ENCODE measurements around the gene RAG2. TPM values are rescaled to one million over a fixed set of nuclear protein-coding genes. Genes with fewer than 3 reads are reported as not detected.
"Not testable (repeated sequence)": the region's sequence is repeated elsewhere in the genome, so short reads cannot be mapped to it uniquely, and the experiment has no call there.

RAG2 gene
- total and polyA plus RNA-seq, 4 donors = not detected

GRCh38 chr11:36567694-36568093 lies 30.3 kb downstream of the RAG2 start, which contains the start of gene RAG1:
RAG1 (plus strand) TSS chr11:36568007; CDS start chr11:36573305, 5,298 bp downstream.
- ATAC-seq (ENCODE audit: low FRiP score) (no peak), DNase-seq (no peak)
- intact Hi-C loops (cut with DNase I) = loop anchor here in 1 of 2 donors (2.0 to 10.0 kb wide), 2 partner anchors 105 to 177 kb away; no protein-coding TSS in a partner anchor
- Histone ChIP-seq H3K27ac (ENCODE audit: low read depth in 1 of 2, low read length in 2 of 2) (no peak within 1 kb of the TSS), H3K9me3 (ENCODE audit: control insufficient read depth, low read length) (no peaks in the 10 kb centered on the region), H3K27me3 (ENCODE audit: control insufficient read depth in 1 of 2, insufficient read depth in 2 of 2, low read length in 1 of 2) (no peaks in the 10 kb centered on the region), H3K4me1 (ENCODE audit: control insufficient read depth in 1 of 2, insufficient read depth in 2 of 2, low read length in 2 of 2) (no peaks in the 10 kb centered on the region), H3K4me3 (ENCODE audit: low read length in 2 of 2) (no peak within 1 kb of the TSS), H3K36me3 (ENCODE audit: control insufficient read depth in 1 of 2, insufficient read depth in 2 of 2, low read length in 1 of 2) (no peaks in the 10 kb centered on the region)
- WGBS, 2 donors = 52 to 65% methylated on average over 1 of the region's 1 CpG

GRCh38 chr11:36566407-36567053 lies 31.5 kb downstream of the RAG2 start:
- no peaks in the 10 kb centered on the region for H3K9me3 ChIP-seq (ENCODE audit: control insufficient read depth, low read length)
- H3K27me3 ChIP-seq (ENCODE audit: control insufficient read depth in 1 of 2, insufficient read depth in 2 of 2, low read length in 1 of 2) = no peaks in the 10 kb centered on the region
- H3K4me3 ChIP-seq (ENCODE audit: low read length in 2 of 2) = no peak overlapping the region
- ATAC-seq (ENCODE audit: low FRiP score) (no peak), DNase-seq (no peak)
- H3K36me3 ChIP-seq (ENCODE audit: control insufficient read depth in 1 of 2, insufficient read depth in 2 of 2, low read length in 1 of 2) = no peaks in the 10 kb centered on the region
- intact Hi-C loops (cut with DNase I) = loop anchor here in 1 of 2 donors (10.0 kb wide), 1 partner anchor 178 kb away; no protein-coding TSS in a partner anchor
- no peak overlapping the region for H3K27ac ChIP-seq (ENCODE audit: low read depth in 1 of 2, low read length in 2 of 2)
- WGBS, 2 donors = 97 to 98% methylated on average over 4 of the region's 4 CpGs
- H3K4me1 ChIP-seq (ENCODE audit: control insufficient read depth in 1 of 2, insufficient read depth in 2 of 2, low read length in 2 of 2) = no peaks in the 10 kb centered on the region

- intact Hi-C loops (cut with DNase I) = loop anchor here (2.0 to 10.0 kb wide), 4 partner anchors 58 to 182 kb away; no protein-coding TSS in a partner anchor
- ATAC-seq (ENCODE audit: low FRiP score) (no peak), DNase-seq (no peak)
- Histone ChIP-seq H3K27me3 (ENCODE audit: control insufficient read depth in 1 of 2, insufficient read depth in 2 of 2, low read length in 1 of 2) (no peaks in the 10 kb centered on the region), H3K27ac (ENCODE audit: low read depth in 1 of 2, low read length in 2 of 2) (no peak overlapping the region), H3K4me1 (ENCODE audit: control insufficient read depth in 1 of 2, insufficient read depth in 2 of 2, low read length in 2 of 2) (no peaks in the 10 kb centered on the region), H3K4me3 (ENCODE audit: low read length in 2 of 2) (peak overlapping the region in 1 of 2 donors; percentile 58), H3K9me3 (ENCODE audit: control insufficient read depth, low read length) (no peaks in the 10 kb centered on the region), H3K36me3 (ENCODE audit: control insufficient read depth in 1 of 2, insufficient read depth in 2 of 2, low read length in 1 of 2) (no peaks in the 10 kb centered on the region)
- WGBS, 2 donors = 67 to 68% methylated on average over 6 of the region's 6 CpGs
These were observed 32.9 kb downstream of the RAG2 start for GRCh38 chr11:36565031-36565610.

GRCh38 chr11:36564376-36565030 lies 33.5 kb downstream of the RAG2 start:
- intact Hi-C loops (cut with DNase I) = loop anchor here (1.0 to 10.0 kb wide), 5 partner anchors 58 to 182 kb away; no protein-coding TSS in a partner anchor
- H3K4me3 ChIP-seq (ENCODE audit: low read length in 2 of 2) = peak overlapping the region in 1 of 2 donors; percentile 58
- H3K27ac ChIP-seq (ENCODE audit: low read depth in 1 of 2, low read length in 2 of 2) = no peak overlapping the region
- H3K27me3 ChIP-seq (ENCODE audit: control insufficient read depth in 1 of 2, insufficient read depth in 2 of 2, low read length in 1 of 2) = no peaks in the 10 kb centered on the region
- 1 to 2% methylated on average over 15 of the region's 15 CpGs for WGBS, 2 donors
- peak; percentile 72 for ATAC-seq (ENCODE audit: low FRiP score)
- H3K4me1 ChIP-seq (ENCODE audit: control insufficient read depth in 1 of 2, insufficient read depth in 2 of 2, low read length in 2 of 2) = no peaks in the 10 kb centered on the region
- peaks cover 3% of the 10 kb centered on the region for H3K9me3 ChIP-seq (ENCODE audit: control insufficient read depth, low read length)
- H3K36me3 ChIP-seq (ENCODE audit: control insufficient read depth in 1 of 2, insufficient read depth in 2 of 2, low read length in 1 of 2) = no peaks in the 10 kb centered on the region
- DNase-seq = peak in 1 of 2 donors; percentile 52

GRCh38 chr11:36558571-36559413 lies 39.2 kb downstream of the RAG2 start:
- Histone ChIP-seq H3K36me3 (ENCODE audit: control insufficient read depth in 1 of 2, insufficient read depth in 2 of 2, low read length in 1 of 2) (no peaks in the 10 kb centered on the region), H3K27ac (ENCODE audit: low read depth in 1 of 2, low read length in 2 of 2) (no peak overlapping the region), H3K4me3 (ENCODE audit: low read length in 2 of 2) (no peak overlapping the region), H3K4me1 (ENCODE audit: control insufficient read depth in 1 of 2, insufficient read depth in 2 of 2, low read length in 2 of 2) (no peaks in the 10 kb centered on the region), H3K9me3 (ENCODE audit: control insufficient read depth, low read length) (peaks cover 3% of the 10 kb centered on the region), H3K27me3 (ENCODE audit: control insufficient read depth in 1 of 2, insufficient read depth in 2 of 2, low read length in 1 of 2) (no peaks in the 10 kb centered on the region)
- intact Hi-C loops (cut with DNase I) = no loop called here
- WGBS, 2 donors = 81 to 82% methylated on average over 4 of the region's 4 CpGs
- DNase-seq (no peak), ATAC-seq (ENCODE audit: low FRiP score) (no peak)

GRCh38 chr11:36557991-36558390 lies 40.0 kb downstream of the RAG2 start:
- H3K4me3 ChIP-seq (ENCODE audit: low read length in 2 of 2) = no peak overlapping the region
- H3K9me3 ChIP-seq (ENCODE audit: control insufficient read depth, low read length) = peaks cover 3% of the 10 kb centered on the region
- no peak overlapping the region for H3K27ac ChIP-seq (ENCODE audit: low read depth in 1 of 2, low read length in 2 of 2)
- ATAC-seq (ENCODE audit: low FRiP score) (no peak), DNase-seq (no peak)
- intact Hi-C loops (cut with DNase I) = no loop called here
- no peaks in the 10 kb centered on the region for H3K27me3 ChIP-seq (ENCODE audit: control insufficient read depth in 1 of 2, insufficient read depth in 2 of 2, low read length in 1 of 2)
- no peaks in the 10 kb centered on the region for H3K4me1 ChIP-seq (ENCODE audit: control insufficient read depth in 1 of 2, insufficient read depth in 2 of 2, low read length in 2 of 2)
- H3K36me3 ChIP-seq (ENCODE audit: control insufficient read depth in 1 of 2, insufficient read depth in 2 of 2, low read length in 1 of 2) = no peaks in the 10 kb centered on the region

GRCh38 chr11:36557390-36557789 lies 40.6 kb downstream of the RAG2 start:
- H3K36me3 ChIP-seq (ENCODE audit: control insufficient read depth in 1 of 2, insufficient read depth in 2 of 2, low read length in 1 of 2); ATAC-seq (ENCODE audit: low FRiP score); DNase-seq; H3K9me3 ChIP-seq (ENCODE audit: control insufficient read depth, low read length); intact Hi-C loops (cut with DNase I); H3K27me3 ChIP-seq (ENCODE audit: control insufficient read depth in 1 of 2, insufficient read depth in 2 of 2, low read length in 1 of 2); H3K4me3 ChIP-seq (ENCODE audit: low read length in 2 of 2); H3K27ac ChIP-seq (ENCODE audit: low read depth in 1 of 2, low read length in 2 of 2); H3K4me1 ChIP-seq (ENCODE audit: control insufficient read depth in 1 of 2, insufficient read depth in 2 of 2, low read length in 2 of 2): not testable (repeated sequence)
- WGBS, 2 donors = 93 to 95% methylated on average over 15 of the region's 17 CpGs

GRCh38 chr11:36550385-36551115 lies 47.5 kb downstream of the RAG2 start:
- intact Hi-C loops (cut with DNase I) = no loop called here
- no peaks in the 10 kb centered on the region for H3K9me3 ChIP-seq (ENCODE audit: control insufficient read depth, low read length)
- WGBS, 2 donors = 7 to 11% methylated on average over 1 of the region's 1 CpG

More at GRCh38 chr11:36550385-36551115, 47.5 kb downstream of the RAG2 start:
- Histone ChIP-seq H3K4me1 (ENCODE audit: control insufficient read depth in 1 of 2, insufficient read depth in 2 of 2, low read length in 2 of 2) (no peaks in the 10 kb centered on the region), H3K27me3 (ENCODE audit: control insufficient read depth in 1 of 2, insufficient read depth in 2 of 2, low read length in 1 of 2) (no peaks in the 10 kb centered on the region), H3K36me3 (ENCODE audit: control insufficient read depth in 1 of 2, insufficient read depth in 2 of 2, low read length in 1 of 2) (no peaks in the 10 kb centered on the region), H3K4me3 (ENCODE audit: low read length in 2 of 2) (no peak overlapping the region), H3K27ac (ENCODE audit: low read depth in 1 of 2, low read length in 2 of 2) (no peak overlapping the region)
- ATAC-seq (ENCODE audit: low FRiP score) (no peak), DNase-seq (no peak)
